ENCODE results near the gene ZCCHC14.
"Not testable (repeated sequence)": the region's sequence is repeated elsewhere in the genome, so short reads cannot be mapped to it uniquely, and the experiment has no call there.

The ZCCHC14 gene

GRCh38 chr16:87523605-87524004, 30.8 kb upstream of the ZCCHC14 start:
- not testable (repeated sequence) for DNase-seq

GRCh38 chr16:87521764-87522163, 28.9 kb upstream of the ZCCHC14 start:
- not testable (repeated sequence) for DNase-seq

GRCh38 chr16:87519170-87519569, 26.3 kb upstream of the ZCCHC14 start:
- not testable (repeated sequence) for DNase-seq

- not testable (repeated sequence) for DNase-seq
These were observed 25.7 kb upstream of the ZCCHC14 start for GRCh38 chr16:87518430-87519051.

GRCh38 chr16:87517610-87518429, 25.0 kb upstream of the ZCCHC14 start:
- DNase-seq, result not testable (repeated sequence)

DNA sequence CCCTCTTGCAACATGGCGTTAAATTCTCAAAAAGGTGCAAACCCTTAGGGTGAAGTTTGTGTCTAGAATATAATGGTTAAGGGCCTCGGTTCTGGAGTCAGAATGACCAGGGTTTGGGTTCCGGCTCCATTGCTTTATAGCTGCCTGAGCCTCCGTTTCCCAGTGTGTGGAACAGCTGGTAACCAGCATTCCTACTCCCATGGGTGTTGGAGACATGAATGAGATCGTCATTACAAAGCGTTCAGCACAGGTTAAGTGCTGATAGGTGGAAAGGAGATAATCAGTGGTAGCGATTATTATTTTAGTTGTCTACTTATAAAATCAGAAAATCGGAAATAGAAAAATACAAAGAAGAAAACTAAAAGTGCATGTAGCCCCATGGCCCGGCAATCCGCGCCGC, 23.5 kb upstream of the ZCCHC14 start:
- no peak for DNase-seq

DNA sequence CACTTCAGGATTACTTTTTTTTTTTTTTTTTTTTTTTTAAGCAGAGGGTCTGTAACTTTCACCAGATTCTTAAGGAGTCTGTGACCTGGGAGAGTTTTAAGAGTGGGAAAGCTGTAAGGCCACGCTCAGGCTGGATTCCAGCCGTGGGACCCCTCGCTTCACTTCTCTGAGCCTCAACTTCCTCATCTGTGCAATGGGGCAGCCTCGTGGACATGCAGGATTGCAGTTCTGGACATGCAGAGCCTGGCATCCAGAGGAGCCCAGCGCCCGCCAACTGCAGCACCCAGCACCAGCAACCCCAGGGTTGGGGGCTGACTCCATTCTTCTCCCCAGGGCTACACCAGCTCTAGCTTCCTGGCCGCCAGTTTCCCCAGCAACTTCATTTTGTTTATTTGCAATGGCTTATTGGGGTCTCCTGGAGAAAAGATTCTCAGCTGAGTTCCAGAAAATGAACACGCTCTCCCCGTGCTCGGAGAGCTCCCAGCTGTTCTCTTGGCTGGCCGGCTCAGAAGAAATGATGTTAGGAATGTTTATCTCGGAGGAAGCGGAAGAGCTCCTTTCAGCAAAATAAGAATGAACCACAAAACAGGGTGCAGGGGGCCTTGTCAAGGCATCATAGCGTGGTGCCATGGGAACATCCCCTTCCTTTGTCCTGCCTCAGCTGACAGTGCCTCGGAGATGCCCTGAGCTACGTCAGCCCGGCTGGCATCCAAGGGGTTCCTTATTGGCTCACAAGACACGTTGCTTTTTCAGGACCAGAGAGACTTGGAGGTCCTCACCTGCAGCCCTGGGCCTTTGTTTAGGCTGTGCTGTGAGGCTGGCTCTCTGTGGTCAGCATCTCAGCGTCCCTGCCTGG, 22.9 kb upstream of the ZCCHC14 start:
- no peak for DNase-seq

- DNase-seq, result not testable (repeated sequence)
These were observed 17.0 kb upstream of the ZCCHC14 start for GRCh38 chr16:87509778-87510177.

DNA sequence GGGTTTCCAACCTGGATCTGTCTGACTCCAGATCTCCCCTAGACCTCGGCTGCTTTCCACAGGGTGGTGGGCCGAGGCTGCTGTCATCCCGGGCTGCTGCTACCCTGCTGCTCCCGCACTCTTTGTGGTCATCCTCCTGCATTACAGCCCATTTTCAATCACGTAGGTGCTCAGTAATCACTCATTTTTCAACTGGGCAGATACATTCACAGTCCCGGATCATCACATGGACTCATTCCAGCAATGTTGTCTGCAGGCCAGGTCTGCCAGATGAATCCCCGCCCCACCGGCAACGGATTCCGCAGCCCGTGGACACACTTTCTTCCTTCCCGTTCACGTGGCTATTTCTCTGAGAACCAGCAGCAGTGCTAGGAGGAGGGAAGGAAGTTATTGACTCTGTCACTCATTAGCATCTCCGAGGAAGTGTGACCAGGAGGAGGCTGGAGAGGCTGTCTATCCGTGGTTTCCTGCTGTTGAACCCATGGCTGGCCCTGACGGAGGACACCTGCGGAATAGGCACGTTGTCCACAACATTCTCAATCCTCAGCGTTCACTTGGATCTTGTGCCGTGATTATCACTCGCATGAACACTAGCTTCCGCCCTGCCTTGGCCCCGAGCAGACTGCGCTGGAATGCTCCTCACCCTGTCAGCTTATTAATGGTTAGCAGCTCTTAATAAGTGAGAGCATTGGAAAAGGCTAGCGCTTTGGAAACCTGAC, 14.7 kb upstream of the ZCCHC14 start:
- DNase-seq, result no peak

GRCh38 chr16:87506423-87507350, 13.9 kb upstream of the ZCCHC14 start:
- DNase-seq, result no peak

DNA sequence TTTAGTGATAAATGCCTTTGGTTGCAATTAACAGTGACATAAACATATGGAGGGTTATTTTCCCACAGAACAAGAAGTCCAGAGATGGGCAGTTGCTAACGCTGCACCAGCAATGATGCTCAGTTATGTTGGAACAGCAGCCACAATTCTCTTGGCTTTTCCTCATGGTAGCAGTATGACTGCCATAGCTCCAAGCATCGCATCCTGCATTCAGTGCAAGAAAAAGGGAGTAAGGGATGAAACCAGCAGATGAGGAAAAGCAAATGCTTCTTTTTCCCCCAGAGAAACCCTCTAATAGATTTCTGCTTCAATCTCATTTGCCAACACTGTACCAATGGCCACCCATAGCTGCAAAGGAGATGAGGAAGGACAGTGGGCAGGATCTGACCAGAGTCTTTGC, 13.0 kb upstream of the ZCCHC14 start:
- no peak for DNase-seq

DNA sequence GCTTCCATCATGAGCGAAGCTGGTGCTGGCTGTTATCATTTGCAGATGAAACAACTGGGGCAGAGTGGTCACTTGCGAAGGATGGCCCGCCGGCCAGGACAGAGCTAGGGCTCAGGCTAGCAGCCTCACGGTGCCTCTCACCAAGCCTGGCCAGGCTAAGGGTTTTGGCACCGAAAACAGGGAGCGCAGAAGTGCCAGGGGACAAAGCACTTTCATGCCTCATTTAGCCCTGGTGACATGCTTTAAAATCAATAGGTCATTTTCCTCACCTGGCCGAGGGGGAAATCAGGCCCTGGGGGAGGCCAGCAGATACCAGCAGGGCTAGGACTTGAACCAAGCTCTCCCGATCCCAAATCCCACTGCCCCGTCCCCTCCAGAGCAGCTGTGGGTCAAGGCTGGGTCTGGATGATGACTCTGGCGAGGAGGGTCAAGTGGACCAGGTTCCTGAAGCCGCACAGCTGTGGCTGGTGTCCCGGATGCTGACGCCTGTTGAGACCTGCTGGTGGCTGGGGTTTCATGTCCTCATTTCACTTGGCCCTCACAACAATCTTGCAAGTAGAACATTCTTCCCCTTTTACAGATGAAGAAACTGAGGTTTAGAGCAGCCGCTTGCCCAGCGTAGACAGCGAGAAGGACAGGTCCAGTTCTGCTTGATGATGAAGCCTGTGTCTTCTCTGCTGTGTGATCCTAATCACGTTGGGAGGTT, 10.6 kb upstream of the ZCCHC14 start:
- not testable (repeated sequence) for DNase-seq

DNA sequence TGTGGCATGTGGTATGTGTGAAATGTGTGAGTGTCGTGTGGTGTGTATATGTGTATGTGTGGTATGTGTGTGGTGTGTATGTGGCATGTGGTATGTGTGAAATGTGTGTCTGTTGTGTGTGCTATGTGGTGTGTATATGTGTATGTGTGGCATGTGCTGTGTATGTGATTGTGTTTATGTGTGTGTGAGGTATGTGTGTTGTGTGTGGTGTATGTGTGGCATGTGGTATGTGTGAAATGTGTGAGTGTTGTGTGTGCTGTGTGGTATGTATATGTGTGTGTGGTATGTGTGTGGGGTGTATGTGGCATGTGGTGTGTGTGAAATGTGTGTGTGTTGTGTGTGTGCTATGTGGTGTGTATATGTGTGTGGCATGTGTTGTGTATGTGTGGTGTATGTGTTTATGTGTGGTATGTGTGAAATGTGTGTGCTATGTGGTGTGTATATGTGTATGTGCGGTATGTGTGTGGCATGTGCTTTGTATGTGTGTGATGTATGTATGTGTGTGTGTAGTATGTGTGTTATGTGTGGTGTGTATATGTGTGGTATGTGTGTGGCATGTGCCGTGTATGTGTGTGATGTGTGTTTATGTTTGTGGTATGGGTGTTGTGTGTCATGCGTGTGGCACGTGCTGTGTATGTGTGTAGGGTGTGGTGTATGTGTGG, 9.6 kb upstream of the ZCCHC14 start:
- DNase-seq, result no peak

GRCh38 chr16:87501117-87501516, 8.3 kb upstream of the ZCCHC14 start:
- no peak for DNase-seq

DNA sequence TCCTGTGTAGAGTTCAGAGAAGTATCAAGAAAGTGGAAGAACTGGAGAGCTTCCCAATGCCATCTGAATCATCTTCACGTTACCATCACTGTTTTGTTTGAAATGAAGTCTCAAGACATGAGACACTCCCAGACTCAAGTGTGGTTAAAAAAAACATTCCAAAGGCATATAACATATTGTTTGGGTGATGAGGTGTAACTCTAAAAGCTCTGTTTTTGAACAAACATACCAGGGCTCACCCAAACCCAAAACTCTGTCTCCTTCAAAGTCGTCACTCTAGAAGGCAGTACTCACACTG, 6.3 kb upstream of the ZCCHC14 start:
- no peak for DNase-seq

DNA sequence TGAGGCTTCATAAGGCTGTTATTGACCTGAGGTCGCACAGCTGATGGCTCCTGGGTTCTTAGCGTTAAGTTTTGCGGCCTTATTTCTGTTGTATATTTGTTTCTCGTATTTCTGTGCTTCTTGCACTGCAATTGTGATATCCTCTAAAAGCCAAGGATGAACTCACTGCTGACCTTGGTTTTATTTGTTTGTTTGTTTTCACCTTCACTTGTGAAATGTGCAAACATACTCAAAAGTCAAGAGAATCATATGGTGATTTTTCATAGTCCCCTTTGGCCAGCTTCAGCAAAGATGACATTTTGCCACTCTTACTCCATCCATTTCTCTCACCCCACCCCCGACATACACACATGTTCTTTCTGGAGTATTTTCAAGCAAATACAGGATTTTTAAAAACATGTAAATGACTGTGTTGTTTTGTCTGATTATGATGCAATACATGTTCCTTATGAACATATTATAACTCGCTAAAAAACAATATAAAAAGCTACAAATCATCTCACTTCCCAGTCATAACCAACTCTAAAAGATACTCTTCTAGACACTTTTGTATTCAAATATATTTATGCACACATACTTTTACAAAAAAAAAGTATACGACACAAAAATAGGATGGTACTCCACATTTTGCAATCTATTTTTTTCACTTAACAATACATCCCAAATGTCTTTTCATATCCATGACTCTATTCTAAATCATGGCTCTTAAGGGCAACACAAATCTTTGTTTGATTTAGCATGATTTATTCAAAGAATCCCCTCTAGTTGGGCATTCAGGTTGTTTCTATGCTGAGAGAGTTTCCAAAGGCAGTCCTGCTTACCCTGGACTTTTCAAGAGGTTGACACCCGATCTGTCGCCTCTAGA, 5.7 kb upstream of the ZCCHC14 start:
- DNase-seq, result no peak

- not testable (repeated sequence) for DNase-seq
These were observed 5.0 kb upstream of the ZCCHC14 start for GRCh38 chr16:87497767-87498290.

- DNase-seq, result not testable (repeated sequence)
These were observed 4.4 kb upstream of the ZCCHC14 start for GRCh38 chr16:87497023-87497766.

GRCh38 chr16:87496447-87496801, 3.6 kb upstream of the ZCCHC14 start:
- DNase-seq, result no peak
